IMR-90 (cell line): ENCODE measurements around the gene HCN4. TPM values are rescaled to one million over a fixed set of nuclear protein-coding genes. Genes with fewer than 3 reads are reported as not detected.

Source experiments
- ATAC-seq: fragments of 200-7000 bp; cut with Tn5 transposase; 2 replicates; pipeline ENCODE4 v1.9.1; 2020; ENCODE audit warnings: low read depth, mild to moderate bottlenecking, moderate library complexity
- BruUV-seq: library from RNA; stranded (reverse); fragments of 400-500 nt; replicated peaks from 2 replicates; lab custom pipeline; 2021; lab: Mats Ljungman, UMichigan
- CTCF ChIA-PET: fragments of 300-600 bp; formaldehyde crosslinking; extraction: SDS; loops from one replicate; lab custom pipeline; 2021; ENCODE audit warnings: antibody characterized with exemption; lab: Yijun Ruan, JAX
- POLR2A ChIA-PET: fragments of 300-600 bp; sonication (Branson Sonifier 250); formaldehyde crosslinking; loops from one replicate; lab custom pipeline; 2022; ENCODE audit warnings: antibody characterized with exemption; ENCODE audit not compliant: unreplicated experiment; lab: Charles Lee
- DNase-seq: peaks from one replicate; pipeline ENCODE4 v3.0.0; 2013
- H2AFZ ChIP-seq: replicated peaks from 2 replicates; pipeline ENCODE3; 2013; ENCODE audit warnings: low read length, mild to moderate bottlenecking; ENCODE audit not compliant: poor library complexity
- H2AK5ac ChIP-seq: 2 replicates; pipeline ENCODE4 v1.6.1; 2013; ENCODE audit warnings: low read depth, low read length, inconsistent platforms
- H2AK9ac ChIP-seq: replicated peaks from 2 replicates; pipeline ENCODE3; 2013; ENCODE audit warnings: mild to moderate bottlenecking, low read depth, low read length, moderate library complexity; ENCODE audit not compliant: poor library complexity
- H2BK120ac ChIP-seq: 2 replicates; pipeline ENCODE4 v1.6.1; 2013; ENCODE audit warnings: low read depth, low read length, inconsistent platforms
- H2BK15ac ChIP-seq: 3 replicates; pipeline ENCODE4 v1.6.1; 2013; ENCODE audit warnings: low read depth, low read length, inconsistent platforms
- H2BK20ac ChIP-seq: 2 replicates; pipeline ENCODE4 v1.6.1; 2013; ENCODE audit warnings: low read depth, mild to moderate bottlenecking, inconsistent platforms, low read length, moderate library complexity
- H2BK5ac ChIP-seq: 2 replicates; pipeline ENCODE4 v1.6.1; 2013; ENCODE audit warnings: mild to moderate bottlenecking, low read depth, low read length, inconsistent platforms; ENCODE audit not compliant: poor library complexity, severe bottlenecking
- H3K14ac ChIP-seq: replicated peaks from 2 replicates; pipeline ENCODE4 v1.6.1; 2013; ENCODE audit warnings: low read depth, low read length, inconsistent platforms
- H3K18ac ChIP-seq: 2 replicates; pipeline ENCODE4 v1.6.1; 2013; ENCODE audit warnings: low read depth, low read length, control low read depth
- H3K23ac ChIP-seq: 2 replicates; pipeline ENCODE4 v1.6.1; 2013; ENCODE audit warnings: low read depth, low read length, inconsistent platforms
- H3K27ac ChIP-seq: 2 replicates; pipeline ENCODE4 v1.5.1; 2013; ENCODE audit warnings: mild to moderate bottlenecking, control low read depth, low read length; ENCODE audit not compliant: insufficient read depth
- H3K27me3 ChIP-seq: 2 replicates; pipeline ENCODE4 v1.6.1; 2013; ENCODE audit warnings: low read length; ENCODE audit not compliant: control insufficient read depth, insufficient read depth
- H3K36me3 ChIP-seq: 2 replicates; pipeline ENCODE4 v1.6.1; 2013; ENCODE audit warnings: low read length, mixed read lengths; ENCODE audit not compliant: control insufficient read depth, insufficient read depth
- H3K4ac ChIP-seq: 2 replicates; pipeline ENCODE4 v1.6.1; 2013; ENCODE audit warnings: low read depth, low read length, inconsistent platforms
- H3K4me1 ChIP-seq: 2 replicates; pipeline ENCODE4 v1.6.1; 2013; ENCODE audit warnings: low read length, mixed read lengths; ENCODE audit not compliant: control insufficient read depth, insufficient read depth
- H3K4me2 ChIP-seq: 2 replicates; pipeline ENCODE4 v1.6.1; 2013; ENCODE audit warnings: low read depth, mild to moderate bottlenecking, control low read depth, low read length, moderate library complexity
- H3K4me3 ChIP-seq: 2 replicates; pipeline ENCODE4 v1.5.1; 2013; ENCODE audit warnings: low read depth, mild to moderate bottlenecking, control low read depth, low read length, moderate library complexity; ENCODE audit not compliant: insufficient read depth
- H3K56ac ChIP-seq: 2 replicates; pipeline ENCODE4 v1.6.1; 2013; ENCODE audit warnings: low read length, inconsistent platforms; ENCODE audit not compliant: insufficient read depth; ENCODE audit errors: extremely low read depth
- H3K79me1 ChIP-seq, 2 experiments: 2 replicates each; pipeline ENCODE4 v1.6.1; 2013; ENCODE audit warnings: low read length in 2 of 2, inconsistent platforms in 1 of 2, low read depth in 1 of 2
- H3K9ac ChIP-seq: 2 replicates; pipeline ENCODE4 v1.6.1; 2013; ENCODE audit warnings: low read depth, low read length, control low read depth
- H3K9me1 ChIP-seq: 2 replicates; pipeline ENCODE4 v1.6.1; 2013; ENCODE audit warnings: low read length, inconsistent platforms; ENCODE audit not compliant: insufficient read depth
- H3K9me3 ChIP-seq: 2 replicates; pipeline ENCODE4 v1.6.1; 2013; ENCODE audit warnings: low read length; ENCODE audit not compliant: control insufficient read depth, insufficient read depth
- H4K20me1 ChIP-seq: 2 replicates; pipeline ENCODE4 v1.6.1; 2013; ENCODE audit warnings: low read length, inconsistent platforms; ENCODE audit not compliant: insufficient read depth
- H4K5ac ChIP-seq: 2 replicates; pipeline ENCODE4 v1.6.1; 2013; ENCODE audit warnings: mild to moderate bottlenecking, low read depth, low read length, control low read depth
- H4K8ac ChIP-seq, 2 experiments: 2 replicates each; pipeline ENCODE4 v1.6.1; 2013; ENCODE audit warnings: low read depth in 2 of 2, low read length in 2 of 2, control low read depth in 1 of 2, inconsistent platforms in 1 of 2
- H4K91ac ChIP-seq: 2 replicates; pipeline ENCODE4 v1.6.1; 2013; ENCODE audit warnings: low read depth, low read length, inconsistent platforms; ENCODE audit not compliant: insufficient read depth
- CEBPB ChIP-seq: IDR thresholded peaks from 2 replicates; pipeline ENCODE4 v1.6.1; 2012; ENCODE audit warnings: low read depth, low read length, improper control_type of control experiment
- NFE2L2 ChIP-seq: fragments of 150-350 bp; IDR thresholded peaks from 2 replicates; pipeline ENCODE4 v1.6.1; 2016; ENCODE audit warnings: low read depth, mild to moderate bottlenecking, low read length
- SMC3 ChIP-seq: fragments of 150-350 bp; IDR thresholded peaks from 2 replicates; pipeline ENCODE4 v1.6.1; 2016; ENCODE audit warnings: low read depth, mild to moderate bottlenecking, antibody characterized with exemption, low read length, moderate library complexity
- WGBS, 2 experiments: methylation state at CpG; one replicate each; pipeline versions ENCODE4 v1.1.5 to v1.1.7; 2013; ENCODE audit warnings: missing lambda C conversion rate in 2 of 2; ENCODE audit not compliant: insufficient read length in 1 of 2; ENCODE audit errors: extremely low coverage in 2 of 2; 5-methylcytosine and 5-hydroxymethylcytosine counted together
- dilution Hi-C: fragments of 300-500 bp; cut with HindIII; formaldehyde crosslinking; loops from one replicate; pipeline ENCODE4 v1.14.3; 2018; ENCODE audit warnings: low sequenced_read_pairs; ENCODE audit not compliant: unreplicated experiment
- in situ Hi-C: fragments of 300-500 bp; cut with MboI; formaldehyde crosslinking; loops from 3 replicates; pipeline ENCODE4 v1.14.3; 2019; ENCODE audit warnings: low sequenced_read_pairs, inconsistent platforms, mixed read lengths
- intact Hi-C: fragments of 100-400 bp; cut with micrococcal nuclease; formaldehyde crosslinking; loops from 2 replicates; pipeline ENCODE4 v1.10.0; 2022
- polyA plus RNA-seq, 3 experiments: library from polyadenylated mRNA; depleted of rRNA; stranded (reverse); fragments of >200 nt; gene quantifications; 2 replicates each; pipeline ENCODE4 v1.2.3, GENCODE V29; 2012; ENCODE audit warnings: low replicate concordance in 1 of 3
- total RNA-seq: library from RNA; depleted of rRNA; stranded (reverse); fragments of >200 nt; gene quantifications from 2 replicates; pipeline ENCODE4 v1.2.3, GENCODE V29; 2012

HCN4 gene
- total and polyA plus RNA-seq, 2 of the 4 experiments (the other 2 are of a cell fraction), result not detected

DNA sequence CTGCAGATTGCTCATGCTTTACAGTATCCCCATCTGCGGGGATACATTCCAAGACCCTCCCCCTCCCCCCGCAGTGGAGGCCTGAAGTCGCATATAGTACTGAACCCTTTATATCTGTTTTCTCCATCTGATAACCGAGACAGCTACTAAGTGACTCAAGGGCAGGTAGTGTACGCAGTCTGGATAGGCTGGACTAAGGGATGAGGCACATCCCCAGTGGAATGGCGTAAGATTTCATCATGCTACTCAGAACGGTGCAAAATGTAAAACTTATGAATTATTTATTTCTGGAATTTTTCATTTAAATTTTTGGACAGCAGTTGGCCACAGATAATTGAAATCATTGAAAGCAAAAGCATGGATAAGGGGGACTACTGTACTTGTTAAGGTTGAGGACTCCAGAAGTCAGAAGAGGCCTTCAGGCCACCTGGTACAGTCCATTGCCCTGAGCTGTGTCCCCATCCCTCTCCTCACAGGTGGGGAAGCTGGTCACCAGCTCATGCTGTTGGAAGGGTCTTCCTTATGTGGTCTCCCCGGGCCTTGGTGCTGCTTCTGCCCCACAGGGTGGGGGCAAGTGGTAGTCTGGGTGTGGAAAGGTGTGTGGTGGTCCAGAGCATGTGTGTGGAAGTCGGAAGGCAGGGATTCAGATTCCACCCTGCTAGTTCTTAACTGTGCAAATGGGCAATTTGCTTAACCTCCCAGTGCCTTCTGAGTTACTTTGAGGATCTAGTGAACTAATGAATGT, 72.0 kb downstream of the HCN4 start:
- Histone ChIP-seq H3K23ac (no peak overlapping the region), H3K14ac (no peak overlapping the region), H3K4me2 (no peak overlapping the region), H4K5ac (no peak overlapping the region), H4K91ac (no peak overlapping the region), H2BK15ac (no peak overlapping the region), H3K4me3 (no peak overlapping the region), H3K36me3 (peaks cover 16% of the 10 kb centered on the region), H3K4me1 (peaks cover 6% of the 10 kb centered on the region), H3K18ac (no peak overlapping the region), H2BK120ac (no peak overlapping the region), H2AK5ac (no peak overlapping the region), H4K20me1 (no peaks in the 10 kb centered on the region), H3K27me3 (no peaks in the 10 kb centered on the region), H3K79me1 (no peaks in the 10 kb centered on the region), H3K56ac (no peak overlapping the region), H4K8ac (no peak overlapping the region), H3K9me1 (peaks cover 10% of the 10 kb centered on the region), H3K4ac (no peak overlapping the region), H2BK5ac (no peak overlapping the region), H3K27ac (no peak overlapping the region), H3K9ac (no peak overlapping the region), H2AFZ (no peak overlapping the region), H2BK20ac (no peak overlapping the region), H3K9me3 (no peaks in the 10 kb centered on the region), H2AK9ac (no peak overlapping the region)
- dilution Hi-C loops (no loop called here), in situ Hi-C loops (no loop called here), intact Hi-C loops (no loop called here)
- ChIA-PET CTCF (no interaction called here), POLR2A (no interaction called here)
- no peak for DNase-seq
- no peak for TF ChIP-seq NFE2L2
- no peak for TF ChIP-seq SMC3
- no peak for TF ChIP-seq CEBPB
- ATAC-seq, result no peak
- no CpG with 5 or more reads among the region's 9 CpGs for WGBS, 2 experiments
- no TSS peak for BruUV-seq
